Activated CD8-positive, alpha-beta memory T cell treated with anti-CD3 and anti-CD28 coated beads, Interleukin-2, amount 50 U/mL, for 4 hours (primary cell): ENCODE measurements around the gene EIF2B1.

ENCODE experiments used
- DNase-seq: peaks from one replicate; pipeline ENCODE4 v3.0.0-alpha.2; 2020

The EIF2B1 gene

GRCh38 chr12:123633379-123634141, at the start of gene EIF2B1, which contains the start of gene GTF2H3:
Gene EIF2B1 (minus strand): TSS chr12:123633686. CDS start chr12:123633557, 129 bp downstream.
Gene GTF2H3 (plus strand): TSS chr12:123633829. CDS start chr12:123633860, 31 bp downstream.
- peak; percentile 98 for DNase-seq

- DNase-seq: no peak
These were observed 48.1 kb upstream of the EIF2B1 start for GRCh38 chr12:123681605-123682004.

DNA sequence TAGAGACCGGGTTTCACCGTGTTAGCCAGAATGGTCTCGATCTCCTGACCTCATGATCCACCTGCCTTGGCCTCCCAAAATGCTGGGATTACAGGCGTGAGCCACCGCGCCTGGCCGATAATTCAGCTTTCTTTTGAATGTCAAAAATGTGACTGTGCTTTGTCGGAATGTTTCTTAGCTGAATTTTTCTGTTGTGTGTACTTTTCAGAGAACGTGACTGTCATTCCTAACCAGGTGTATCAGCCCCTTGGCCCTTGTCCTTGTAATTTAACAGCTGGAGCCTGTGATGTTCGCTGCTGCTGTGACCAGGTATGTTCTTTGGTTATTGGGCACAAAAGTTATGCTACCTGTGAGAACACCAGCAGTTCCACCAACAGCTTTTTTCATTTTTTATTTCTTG, 45.5 kb upstream of the EIF2B1 start:
- DNase-seq: no peak

DNA sequence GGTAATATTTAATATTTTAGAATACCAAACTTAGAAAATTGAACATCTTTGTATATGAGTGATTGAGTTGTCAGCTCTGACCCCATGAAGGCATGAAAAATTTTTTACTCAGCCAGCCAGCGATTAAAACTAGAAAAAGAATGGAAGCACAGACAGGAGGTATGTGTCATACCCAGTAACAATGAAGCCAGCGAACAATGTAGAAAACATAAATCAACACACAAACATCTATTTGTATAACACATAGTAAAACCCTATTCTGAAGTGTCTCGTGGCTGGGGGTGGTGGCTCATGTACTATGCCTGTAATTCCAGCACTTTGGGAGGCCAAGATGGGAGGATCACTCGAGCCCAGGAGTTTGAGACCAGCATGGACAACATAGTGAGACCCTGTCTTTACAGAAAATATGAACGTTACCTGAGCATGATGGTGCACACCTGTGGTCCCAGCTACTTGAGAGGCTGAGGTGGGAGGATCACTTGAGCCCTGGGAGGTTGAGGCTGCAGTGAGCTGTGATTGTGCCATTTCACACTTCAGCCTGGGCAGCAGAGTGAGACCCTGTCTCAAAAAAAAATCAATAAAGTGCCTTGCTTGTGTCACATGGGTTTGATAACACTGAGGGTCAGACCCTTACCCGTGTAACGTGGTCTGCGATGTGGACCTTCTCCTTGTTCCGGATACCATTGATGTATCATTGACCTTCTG, 43.3 kb upstream of the EIF2B1 start:
- no peak for DNase-seq

- DNase-seq: no peak
These were observed 42.0 kb upstream of the EIF2B1 start for GRCh38 chr12:123675436-123675835.

DNA sequence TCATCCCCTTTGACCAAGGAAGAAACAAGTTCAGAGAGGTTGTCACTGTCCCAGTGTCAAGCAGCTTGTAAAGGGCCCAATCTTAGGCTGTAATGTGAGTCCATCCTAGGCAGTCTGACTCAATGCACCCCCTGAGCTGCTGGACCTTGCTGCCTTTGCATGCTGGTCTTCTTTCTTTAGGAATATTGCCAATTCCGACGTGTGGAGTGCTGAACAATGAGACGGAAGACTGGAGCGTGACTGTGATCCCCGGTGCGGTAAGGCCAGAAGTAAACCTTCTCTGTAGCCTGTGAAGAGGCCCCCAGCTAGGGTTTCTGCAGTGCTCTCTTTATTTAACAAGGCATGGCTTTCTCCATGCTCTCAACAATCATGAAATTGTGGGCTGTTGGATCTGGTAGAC, 38.4 kb upstream of the EIF2B1 start:
- DNase-seq: no peak

DNA sequence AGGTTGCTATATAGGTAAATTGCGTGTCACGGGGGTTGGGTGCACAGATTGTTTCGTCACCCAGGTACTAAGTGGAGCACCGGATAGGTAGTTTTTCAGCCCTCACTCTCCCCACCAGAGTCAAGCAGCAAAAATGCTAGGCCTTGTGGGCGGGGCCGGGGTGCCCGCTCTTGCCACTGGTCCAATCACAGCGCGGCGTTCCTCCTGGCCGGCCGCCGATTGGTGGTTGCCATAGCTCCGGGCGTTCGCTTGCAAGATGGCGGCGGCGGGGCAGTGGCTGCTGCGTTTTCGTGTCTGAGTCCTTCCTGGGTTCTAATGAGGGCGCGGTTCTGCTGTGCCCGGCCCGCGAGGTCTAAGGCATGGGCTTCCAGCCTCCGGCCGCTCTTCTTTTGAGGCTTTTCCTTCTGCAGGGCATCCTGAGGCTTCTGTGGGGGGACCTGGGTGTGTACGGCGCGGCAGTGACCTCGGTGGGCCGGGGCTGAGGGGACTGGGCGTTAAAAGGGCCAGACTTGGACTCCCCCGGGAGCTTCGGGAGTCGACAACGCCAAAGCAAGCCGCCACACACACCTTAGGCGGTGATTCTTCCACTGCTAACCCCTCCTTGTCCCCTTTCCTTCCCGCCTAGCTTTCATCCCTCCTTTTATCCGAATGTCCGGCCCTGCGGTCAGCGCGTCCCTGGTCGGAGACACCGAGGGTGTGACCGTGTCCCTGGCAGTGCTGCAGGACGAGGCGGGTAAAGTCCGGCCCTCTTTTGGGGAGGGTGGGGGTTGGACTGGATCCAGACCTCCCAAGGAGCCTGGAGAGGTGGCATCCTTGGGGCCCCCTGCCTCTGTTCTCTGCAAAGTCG, 37.6 kb upstream of the EIF2B1 start, which contains the start of gene TCTN2:
TCTN2 (plus strand) TSS at position 232 of the 847 bp plus-strand sequence; CDS start at position 360, 128 bp downstream.
- DNase-seq: peak; percentile 95

DNA sequence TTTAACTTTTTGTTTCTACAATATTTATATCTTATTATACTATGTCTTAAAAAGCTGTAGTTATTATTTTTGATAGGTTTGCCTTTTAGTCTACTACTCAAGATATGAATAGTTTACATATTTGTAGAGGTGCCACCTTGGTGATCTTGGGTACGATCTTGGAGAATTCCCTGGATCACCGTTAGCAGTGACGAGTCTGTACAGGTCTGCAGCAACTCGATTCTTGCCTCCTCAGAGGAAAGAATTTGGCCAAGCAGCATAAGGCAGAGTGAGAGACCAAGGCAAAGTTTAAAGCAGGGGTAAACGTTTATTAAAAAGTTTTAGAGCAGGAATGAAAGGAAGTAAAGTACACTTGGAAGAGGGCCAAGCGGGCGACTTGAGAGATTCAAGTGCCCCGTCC, 34.3 kb upstream of the EIF2B1 start:
- no peak for DNase-seq

DNA sequence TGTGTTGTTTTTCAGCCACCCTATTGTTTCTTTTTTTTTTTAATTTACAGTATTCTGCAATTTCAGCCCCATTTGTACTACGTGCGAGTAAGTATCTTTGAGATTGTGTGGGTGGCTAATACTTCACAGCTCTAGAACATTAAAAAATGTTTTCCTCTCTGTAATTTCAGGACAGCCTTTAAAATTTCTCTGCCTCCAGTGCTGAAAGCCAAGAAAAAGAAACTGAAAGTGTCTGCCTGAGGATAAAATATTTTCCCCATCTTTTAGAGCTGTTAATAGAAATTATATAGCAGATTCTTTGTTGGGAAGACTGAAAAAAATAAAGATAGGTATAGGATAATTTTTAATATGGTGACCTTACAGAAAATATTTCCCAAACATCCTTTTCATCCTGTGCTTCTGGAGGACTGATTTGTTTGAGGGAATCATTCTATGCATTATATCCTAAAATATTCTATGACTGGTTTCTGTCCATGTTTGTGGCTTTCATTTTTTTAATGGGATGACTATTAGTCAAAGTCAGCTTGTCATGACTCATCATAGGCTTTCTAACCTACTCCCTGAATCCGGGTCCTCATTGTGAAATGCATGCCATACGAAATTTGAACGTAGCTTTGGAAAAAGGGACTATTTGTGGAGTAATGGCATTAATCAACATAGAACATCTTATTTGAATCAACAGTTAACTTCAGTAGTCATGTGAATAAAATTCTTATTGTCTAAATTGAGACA, 26.7 kb upstream of the EIF2B1 start:
- DNase-seq: no peak

GRCh38 chr12:123657211-123657610, 23.7 kb upstream of the EIF2B1 start:
- DNase-seq: no peak

- DNase-seq: no peak
These were observed 22.9 kb upstream of the EIF2B1 start for GRCh38 chr12:123656392-123656791.

- DNase-seq: no peak
These were observed 21.9 kb upstream of the EIF2B1 start for GRCh38 chr12:123655420-123655819.

DNA sequence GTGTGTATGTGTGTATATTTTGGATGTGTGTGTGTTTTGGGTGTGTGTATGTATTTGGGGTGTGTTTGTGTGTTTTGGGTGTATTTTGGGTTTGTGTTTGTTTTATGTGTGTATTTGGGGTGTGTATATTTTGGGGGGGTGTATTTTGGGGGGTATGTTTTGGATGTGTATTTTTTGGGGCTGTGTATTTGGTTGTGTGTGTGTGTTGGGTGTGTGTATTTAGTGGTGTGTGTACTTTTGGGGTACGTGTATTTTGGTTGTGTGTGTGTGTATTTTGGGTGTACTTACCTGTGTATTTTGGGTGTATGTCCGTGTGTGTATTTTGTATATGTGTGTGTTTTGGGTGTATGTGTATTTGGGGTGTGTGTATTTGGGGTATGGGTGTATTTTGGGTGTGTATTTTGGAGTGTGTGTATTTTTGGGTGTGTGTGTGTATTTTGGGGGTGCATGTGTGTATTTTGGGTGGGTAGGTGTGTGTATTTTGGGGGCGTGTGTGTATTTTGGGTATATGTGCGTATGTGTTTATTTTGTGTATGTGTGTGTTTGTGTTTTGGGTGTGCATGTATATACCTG, 20.7 kb upstream of the EIF2B1 start:
- DNase-seq: no peak

DNA sequence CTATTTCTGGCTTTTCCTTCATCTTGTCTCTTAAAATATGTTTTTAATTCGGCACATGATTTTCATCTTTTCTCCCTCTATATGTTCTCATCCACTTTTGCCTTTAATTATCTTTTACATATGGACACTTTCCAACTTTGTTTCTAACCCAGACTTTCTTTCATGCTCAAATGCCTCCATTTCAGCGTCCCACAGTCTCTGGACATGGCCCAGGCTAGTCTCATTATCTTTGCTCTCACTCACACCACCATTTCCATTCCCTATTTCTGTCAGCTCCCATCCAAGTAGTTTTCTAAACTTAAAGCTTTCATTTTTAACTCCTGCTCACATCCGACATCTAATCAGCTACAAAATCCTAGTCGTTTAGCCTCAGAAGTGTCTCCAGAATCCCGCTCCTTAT, 14.9 kb upstream of the EIF2B1 start:
- no peak for DNase-seq

DNA sequence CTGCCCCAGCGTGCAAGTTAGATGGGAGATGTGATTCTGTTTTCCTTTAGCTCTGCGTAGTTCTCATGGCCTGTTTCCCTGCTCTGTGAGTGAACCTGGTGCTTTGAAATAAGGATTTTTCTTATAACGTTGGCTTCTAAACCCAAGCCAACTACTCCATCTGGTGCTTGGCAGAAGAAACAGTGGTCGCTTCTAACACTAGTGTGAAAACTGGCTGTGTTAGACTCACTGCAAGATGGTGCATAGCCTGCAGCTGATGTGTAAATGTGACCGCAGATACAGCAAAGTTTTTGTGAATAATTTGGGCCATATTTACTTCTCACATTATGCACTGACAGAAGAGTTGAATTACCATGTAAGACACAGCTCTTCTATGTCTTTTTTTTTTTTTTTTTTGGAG, 12.4 kb upstream of the EIF2B1 start:
- DNase-seq: no peak

DNA sequence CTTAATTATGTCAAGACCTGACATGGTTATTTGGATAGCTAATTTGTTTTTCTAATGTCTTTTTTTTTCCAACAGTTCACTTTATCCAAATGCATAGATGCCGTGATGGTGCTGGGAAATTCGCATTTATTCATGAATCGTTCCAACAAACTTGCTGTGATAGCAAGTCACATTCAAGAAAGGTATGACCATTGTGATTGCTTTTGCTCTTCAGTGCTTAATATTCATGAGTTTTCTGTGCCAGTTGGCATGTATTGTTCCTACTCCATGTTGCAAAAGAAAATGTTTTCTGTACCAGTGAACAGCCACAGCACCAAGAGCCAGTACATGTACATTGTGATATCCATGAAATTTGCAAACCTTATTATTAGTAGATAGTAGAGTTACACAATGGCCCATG, 11.9 kb upstream of the EIF2B1 start:
- no peak for DNase-seq

DNA sequence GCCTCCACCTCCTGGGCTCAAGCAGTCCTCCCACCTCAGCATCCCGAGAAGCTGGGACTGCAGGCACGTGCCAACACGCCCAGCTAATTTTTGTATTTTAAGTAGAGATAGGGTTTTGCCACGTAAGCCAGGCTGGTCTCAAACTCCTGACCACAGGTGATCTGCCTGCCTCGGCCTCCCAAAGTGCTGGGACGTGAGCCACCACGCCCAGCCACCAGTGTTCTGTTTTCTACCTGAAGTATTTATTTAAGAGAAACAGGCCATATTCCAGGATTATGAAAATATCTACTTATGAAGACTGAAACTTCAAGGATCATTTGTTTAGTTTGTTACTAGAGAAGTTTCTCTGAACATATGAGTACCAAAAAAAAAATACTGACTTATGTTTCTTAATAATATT, 10.4 kb upstream of the EIF2B1 start:
- DNase-seq: no peak

DNA sequence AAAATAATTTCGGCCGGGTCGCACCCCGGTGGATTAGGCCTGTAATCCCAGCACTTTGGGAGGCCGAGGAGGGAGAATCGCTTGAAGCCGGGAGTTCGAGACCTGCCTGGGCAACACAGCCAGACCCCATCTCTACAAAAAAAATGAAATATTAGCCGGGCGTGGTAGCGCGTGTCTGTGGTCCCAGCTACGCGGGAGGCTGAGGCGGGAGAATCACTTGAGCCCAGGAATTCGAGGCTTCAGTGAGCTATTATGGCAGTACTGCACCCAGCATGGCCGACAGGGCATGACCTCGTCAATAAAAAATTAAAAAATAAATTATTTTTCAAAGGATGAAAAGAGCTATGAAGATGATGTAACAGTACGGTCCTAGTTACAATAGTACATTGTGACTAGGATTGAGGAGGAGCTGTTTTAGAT, 666 bp upstream of the EIF2B1 start:
- DNase-seq: no peak

- DNase-seq: no peak
These were observed 11.6 kb downstream of the EIF2B1 start for GRCh38 chr12:123621619-123622530.

DNA sequence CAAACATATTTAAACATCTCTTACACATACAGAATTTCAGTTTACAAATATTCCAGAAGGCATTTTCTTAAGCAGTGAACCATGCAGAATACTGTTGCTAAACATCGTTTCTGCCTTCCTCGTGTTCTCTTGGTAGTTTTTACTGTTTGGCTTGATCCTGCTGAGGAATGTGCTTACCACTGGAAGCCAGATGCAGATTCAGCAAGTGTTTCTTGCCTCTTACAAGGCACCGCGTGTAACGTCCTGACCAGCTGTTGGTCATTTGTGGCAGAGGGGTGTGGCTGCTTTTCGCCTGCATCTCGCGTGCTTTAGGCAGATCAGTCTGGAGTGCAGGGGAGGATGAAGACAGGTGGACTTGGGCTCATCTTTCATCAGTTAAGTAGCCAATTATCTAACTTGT, 12.4 kb downstream of the EIF2B1 start:
- DNase-seq: no peak

GRCh38 chr12:123617580-123617979, 15.9 kb downstream of the EIF2B1 start:
- no peak for DNase-seq
